Activated gamma-delta T cell treated with anti-CD3 and anti-CD28 coated beads, Interleukin-2, amount 50 U/mL, for 16 hours (primary cell): ENCODE results near the gene KIAA1671.

ENCODE experiments used
- DNase-seq: peaks from one replicate; pipeline ENCODE4 v3.0.0-alpha.2; 2020; ENCODE audit warnings: low read depth

KIAA1671 gene

GRCh38 chr22:24952837-24953383 is 394 bp downstream of the KIAA1671 start:
- no peak for DNase-seq

GRCh38 chr22:24953384-24954113 is 1.0 kb downstream of the KIAA1671 start:
- no peak for DNase-seq

GRCh38 chr22:24954114-24954463 is 1.6 kb downstream of the KIAA1671 start:
- no peak for DNase-seq

- DNase-seq, result no peak
These were observed 2.3 kb downstream of the KIAA1671 start for GRCh38 chr22:24954856-24955255.

- DNase-seq, result no peak
These were observed 4.5 kb downstream of the KIAA1671 start for GRCh38 chr22:24957043-24957442.

DNA sequence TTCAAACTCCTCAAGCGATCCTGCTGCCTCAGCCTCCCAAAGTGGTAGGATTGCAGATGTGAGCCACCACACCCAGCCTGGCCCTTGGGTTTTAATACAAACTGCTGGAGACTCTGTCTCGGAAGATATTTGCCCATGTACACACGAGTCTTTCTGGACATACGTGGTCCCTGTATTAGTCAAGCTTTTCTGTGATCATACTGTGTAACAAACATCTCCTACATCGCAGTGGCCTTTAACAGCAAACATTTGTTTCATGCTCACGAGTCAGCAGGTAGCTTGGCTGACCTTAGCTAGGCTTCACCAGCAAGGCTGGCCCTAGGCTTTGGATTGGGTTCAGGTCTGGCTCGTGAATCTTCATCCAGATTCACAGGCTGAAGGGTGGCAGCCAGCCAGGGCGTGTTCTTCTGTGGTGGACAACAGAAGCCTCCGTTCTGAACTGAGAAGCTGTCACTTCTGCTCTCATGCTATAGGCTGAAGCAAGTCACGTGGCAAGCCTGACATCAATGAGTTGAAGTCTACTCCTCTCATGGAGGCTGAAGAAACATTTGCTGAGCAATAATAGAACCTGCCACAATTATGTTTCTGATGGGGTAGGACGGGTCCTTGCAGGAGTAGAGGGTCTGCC is 8.8 kb downstream of the KIAA1671 start:
- DNase-seq, result no peak

GRCh38 chr22:24962094-24962493 is 9.6 kb downstream of the KIAA1671 start:
- DNase-seq, result no peak

DNA sequence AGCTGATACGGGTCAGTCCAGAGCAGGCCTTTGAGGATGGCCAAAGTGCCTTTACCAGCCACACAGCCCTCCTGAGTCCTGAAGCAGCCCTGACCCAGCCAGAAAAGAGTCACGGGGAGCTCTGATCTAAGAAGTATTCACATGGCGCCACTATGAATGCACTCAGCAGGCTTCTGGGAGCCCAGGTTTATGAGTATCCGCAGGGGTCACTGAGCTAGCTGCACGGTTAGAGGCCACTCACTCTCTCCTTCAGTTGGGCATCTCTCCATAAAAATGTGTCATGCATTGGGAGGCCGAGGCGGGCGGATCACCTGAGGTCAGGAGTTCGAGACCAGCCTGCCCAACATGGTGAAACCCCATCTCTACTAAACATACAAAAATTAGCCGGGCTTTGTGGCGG is 10.3 kb downstream of the KIAA1671 start:
- DNase-seq, result no peak

DNA sequence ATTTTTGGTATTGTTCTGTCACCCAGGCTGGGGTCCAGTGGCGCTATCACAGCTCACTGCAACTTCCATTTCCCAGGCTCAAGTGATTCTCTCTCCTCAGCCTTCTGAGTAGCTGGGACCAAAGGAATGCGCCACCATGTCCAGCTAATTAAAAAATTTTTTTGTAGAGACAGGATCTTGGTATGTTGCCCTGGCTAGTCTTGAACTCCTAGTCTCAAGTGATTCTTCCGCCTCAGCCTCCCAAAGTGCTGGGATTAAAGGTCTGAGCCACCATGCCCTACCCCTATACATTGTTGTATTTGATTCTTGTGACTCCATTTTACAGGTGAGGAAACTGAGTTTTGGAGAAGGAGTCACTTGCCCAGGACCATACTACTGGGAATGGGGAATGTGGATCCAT is 11.9 kb downstream of the KIAA1671 start:
- DNase-seq, result no peak

DNA sequence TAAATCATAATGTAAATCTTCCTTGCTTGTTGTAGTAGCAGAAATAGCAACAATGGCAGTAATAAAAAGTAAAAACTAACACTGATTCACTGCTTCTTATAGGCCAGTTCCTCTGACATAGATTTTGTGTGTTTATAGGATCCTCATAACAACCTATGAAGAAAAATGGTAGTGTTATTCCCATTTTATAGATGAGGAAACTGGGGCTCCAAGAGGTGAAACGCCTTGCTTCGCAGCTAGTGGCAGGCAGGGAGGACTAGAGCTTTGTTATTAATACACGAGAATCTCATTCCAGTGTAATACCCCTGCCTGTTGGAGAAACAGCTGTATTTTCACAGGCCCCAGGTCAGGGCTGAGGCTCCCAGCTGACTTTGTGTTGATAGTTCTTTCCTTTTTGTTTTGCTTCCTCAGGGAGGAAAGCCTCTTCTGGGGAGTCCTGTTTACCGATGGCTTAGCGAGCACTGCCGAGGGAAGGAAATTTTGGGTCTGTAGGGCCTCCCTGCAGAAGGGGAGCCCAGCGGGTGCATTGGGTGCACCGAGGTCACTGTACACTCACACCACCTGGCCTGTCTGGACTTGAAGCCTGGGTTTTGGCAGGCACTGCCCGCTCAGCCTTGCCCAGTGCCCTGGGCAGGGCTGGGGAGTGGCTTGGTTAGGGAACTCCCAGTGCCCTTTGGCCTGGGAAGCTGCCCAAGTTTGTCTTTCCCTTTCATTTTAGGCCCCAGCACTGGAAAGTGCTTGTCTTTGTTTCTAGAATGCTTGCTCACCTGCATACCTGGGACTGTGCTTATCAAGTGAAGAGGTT is 13.5 kb downstream of the KIAA1671 start:
- DNase-seq, result no peak

GRCh38 chr22:24968066-24968561 is 15.6 kb downstream of the KIAA1671 start:
- DNase-seq, result no peak

GRCh38 chr22:24969560-24970301 is 17.2 kb downstream of the KIAA1671 start:
- DNase-seq, result no peak

- no peak for DNase-seq
These were observed 19.9 kb downstream of the KIAA1671 start for GRCh38 chr22:24972369-24972768.

- DNase-seq, result no peak
These were observed 21.4 kb downstream of the KIAA1671 start for GRCh38 chr22:24973872-24974271.

DNA sequence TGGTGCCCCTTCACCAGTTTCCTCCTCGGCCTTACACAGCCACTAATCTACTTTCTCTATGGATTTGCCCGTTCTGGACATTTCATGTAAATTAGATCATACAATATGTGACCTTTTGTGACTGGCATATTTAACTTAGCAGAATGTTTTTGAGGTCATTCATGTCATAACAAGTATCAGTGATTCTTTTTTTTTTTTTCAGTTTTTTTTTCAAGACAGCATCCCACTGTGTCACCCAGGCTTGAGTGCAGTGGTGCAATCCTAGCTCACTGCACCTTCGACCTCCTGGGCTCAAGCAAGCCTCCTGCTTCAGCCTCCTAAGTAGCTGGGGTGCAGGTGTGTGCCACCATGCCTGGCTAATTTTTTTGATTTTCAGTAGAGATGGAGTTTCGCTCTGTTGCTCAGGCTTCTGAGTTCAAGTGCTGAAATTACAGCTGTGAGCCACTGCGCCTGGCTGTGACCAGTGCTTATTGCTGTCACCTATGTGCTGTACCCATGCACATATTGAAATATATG is 22.7 kb downstream of the KIAA1671 start:
- no peak for DNase-seq

DNA sequence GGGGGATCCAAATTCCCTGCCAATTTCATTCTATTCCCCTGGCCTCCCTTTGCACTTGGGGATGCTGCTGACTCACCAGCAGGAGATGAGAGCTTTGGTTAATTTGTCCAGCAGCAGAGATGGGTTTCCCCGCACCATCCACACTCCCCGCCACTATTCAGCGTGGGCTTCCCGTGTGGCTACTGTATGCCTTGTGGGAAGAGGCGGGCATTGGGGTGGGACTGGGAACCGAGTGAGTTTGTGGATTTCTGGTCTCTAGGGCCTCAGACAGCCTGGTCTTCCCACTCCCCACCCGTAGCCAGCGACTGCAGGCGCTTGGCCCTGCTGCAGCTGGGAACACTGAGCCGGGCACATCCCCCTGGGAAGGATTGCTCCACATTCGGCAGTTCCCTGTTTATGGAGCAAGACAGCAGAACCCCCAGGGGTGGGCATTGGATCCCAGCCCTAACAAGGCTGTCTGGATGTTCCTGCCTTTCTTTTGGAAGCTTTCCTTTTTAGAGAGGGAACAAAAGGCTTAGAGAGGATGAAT is 23.4 kb downstream of the KIAA1671 start:
- no peak for DNase-seq

GRCh38 chr22:24976442-24977218 is 24.1 kb downstream of the KIAA1671 start:
- no peak for DNase-seq

DNA sequence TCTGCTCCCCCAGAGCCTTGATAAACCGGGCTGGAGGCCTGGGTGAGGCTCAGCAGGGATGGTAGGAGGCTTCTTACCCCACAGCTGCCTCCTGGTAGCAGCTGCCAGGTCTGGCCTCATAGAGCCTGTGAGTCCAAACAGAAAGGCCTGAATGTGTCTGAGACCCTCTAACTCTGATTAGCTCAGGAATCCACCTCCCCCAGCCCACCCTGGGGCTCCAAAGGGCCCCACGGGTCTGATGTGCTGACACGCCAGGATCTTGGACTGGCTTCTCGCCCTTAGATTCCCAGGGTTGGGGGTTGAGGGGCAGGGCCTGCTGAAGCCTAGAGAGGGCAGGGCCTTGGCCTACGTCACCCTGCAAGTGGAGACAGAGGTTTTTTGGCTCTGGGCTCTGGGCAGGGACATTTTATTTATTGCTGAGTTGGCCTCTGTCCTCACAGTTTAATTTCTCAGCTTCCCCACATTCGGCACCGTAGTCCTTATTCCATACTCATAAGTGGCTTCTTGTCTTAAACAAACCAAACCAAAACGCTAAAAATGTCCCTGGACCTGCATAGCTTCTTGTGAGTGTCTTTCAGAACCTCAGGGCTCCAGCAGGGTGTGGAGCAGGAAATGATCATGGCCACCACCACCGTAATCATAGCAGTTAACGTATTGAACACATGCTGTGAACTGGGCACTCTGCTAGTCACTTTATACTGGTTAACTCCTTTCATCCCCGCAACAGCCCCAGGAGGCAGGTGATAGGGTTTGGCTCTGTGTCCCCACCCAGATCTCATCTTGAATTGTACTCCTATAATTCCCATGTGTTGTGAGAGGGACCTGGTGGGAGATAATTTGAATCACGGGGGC is 25.1 kb downstream of the KIAA1671 start:
- DNase-seq, result no peak

DNA sequence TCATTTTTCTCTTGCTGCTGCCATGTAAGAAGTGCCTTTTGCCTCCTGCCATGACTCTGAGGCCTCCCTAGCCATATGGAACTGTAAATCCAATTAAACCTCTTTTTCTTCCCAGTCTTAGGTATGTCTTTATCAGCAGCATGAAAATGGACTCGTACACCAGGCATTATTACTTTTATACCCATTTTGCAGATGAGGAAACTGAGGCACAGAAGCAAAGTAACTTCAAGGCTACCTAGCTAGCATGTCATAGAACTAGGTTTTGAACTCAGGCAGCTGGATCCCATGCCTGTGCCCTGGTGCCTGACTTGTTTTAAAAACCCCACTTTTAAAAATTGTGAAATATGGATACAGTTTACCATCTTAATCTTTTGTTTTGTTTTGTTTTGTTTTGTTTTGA is 25.8 kb downstream of the KIAA1671 start:
- no peak for DNase-seq

- DNase-seq, result no peak
These were observed 28.6 kb downstream of the KIAA1671 start for GRCh38 chr22:24981066-24981465.
